Muscle of leg (tissue), 11 donors: ENCODE data around the gene TTN. TPM values are rescaled to one million over a fixed set of nuclear protein-coding genes. Genes with fewer than 3 reads are reported as not detected.

Experiments
- DNase-seq: peaks from one replicate; pipeline ENCODE4 v3.0.0; 2013
- H3K27ac ChIP-seq: one replicate; pipeline ENCODE4 v1.5.1; 2013; ENCODE audit warnings: mild to moderate bottlenecking, low read length, control low read depth
- H3K27me3 ChIP-seq: one replicate; pipeline ENCODE4 v1.6.1; 2013; ENCODE audit warnings: low read length; ENCODE audit not compliant: control insufficient read depth, insufficient read depth
- H3K36me3 ChIP-seq: one replicate; pipeline ENCODE4 v1.6.1; 2013; ENCODE audit warnings: low read length; ENCODE audit not compliant: control insufficient read depth, insufficient read depth
- H3K4me1 ChIP-seq: one replicate; pipeline ENCODE4 v1.6.1; 2013; ENCODE audit warnings: low read length; ENCODE audit not compliant: control insufficient read depth, insufficient read depth
- H3K4me3 ChIP-seq: one replicate; pipeline ENCODE4 v1.5.1; 2013; ENCODE audit warnings: low read length, control low read depth
- H3K9me3 ChIP-seq: replicated peaks from 2 replicates; pipeline ENCODE4 v1.6.1; 2013; ENCODE audit warnings: low read depth, low read length; ENCODE audit not compliant: control insufficient read depth
- WGBS: methylation state at CpG from one replicate; pipeline ENCODE4 v1.1.5; 2013; ENCODE audit warnings: missing lambda C conversion rate; ENCODE audit not compliant: insufficient coverage; 5-methylcytosine and 5-hydroxymethylcytosine counted together
- polyA plus RNA-seq, 8 donors: library from polyadenylated mRNA; unstranded; fragments of 120-200 nt; gene quantifications; one replicate each; pipeline versions ENCODE4 v1.2.1 to v1.2.3, GENCODE V29; 2013; ENCODE audit warnings: inconsistent platforms in 1 of 8, low replicate concordance in 1 of 8; ENCODE audit not compliant: insufficient read length in 8 of 8, insufficient read depth in 1 of 8
- total RNA-seq: library from RNA; stranded (reverse); fragments of 120-200 nt; gene quantifications from one replicate; pipeline ENCODE4 v1.2.4, GENCODE V29; 2013

TTN gene
- total and polyA plus RNA-seq, 9 donors, result 105 to 1,236 (median 194) TPM

GRCh38 chr2:178498137-178498536 lies 309.1 kb downstream of the TTN start:
- DNase-seq, result no peak
- Histone ChIP-seq H3K36me3 (peaks cover 35% of the 10 kb centered on the region), H3K4me3 (no peak overlapping the region), H3K9me3 (no peaks in the 10 kb centered on the region), H3K27ac (no peak overlapping the region), H3K4me1 (no peaks in the 10 kb centered on the region), H3K27me3 (no peaks in the 10 kb centered on the region)

DNA sequence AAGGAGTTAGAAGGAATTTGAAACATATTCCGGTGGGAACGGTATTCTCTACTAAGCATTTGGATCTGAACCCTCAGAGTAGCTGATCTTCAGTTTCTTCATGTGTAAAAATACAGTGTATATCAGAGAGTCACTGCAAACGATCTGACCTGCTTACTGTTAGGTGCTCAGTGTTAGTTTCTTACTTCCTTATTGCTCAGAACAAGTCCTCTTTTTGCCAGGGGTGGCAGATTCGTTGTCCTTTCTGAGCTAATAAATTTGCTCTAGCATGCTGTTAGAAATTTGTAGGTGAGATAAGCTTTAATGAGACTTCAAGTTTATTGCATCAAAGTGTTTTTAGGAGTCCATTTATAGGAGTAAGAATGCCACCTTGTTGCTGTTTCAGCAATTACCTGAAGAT lies 311.2 kb downstream of the TTN start:
- no peaks in the 10 kb centered on the region for H3K4me1 ChIP-seq
- H3K36me3 ChIP-seq, result peaks cover 42% of the 10 kb centered on the region
- H3K9me3 ChIP-seq, result no peaks in the 10 kb centered on the region
- WGBS, result 100% methylated on average over 1 of the region's 4 CpGs
- H3K27ac ChIP-seq, result no peak overlapping the region
- no peak for DNase-seq
- no peaks in the 10 kb centered on the region for H3K27me3 ChIP-seq
- H3K4me3 ChIP-seq, result no peak overlapping the region

DNA sequence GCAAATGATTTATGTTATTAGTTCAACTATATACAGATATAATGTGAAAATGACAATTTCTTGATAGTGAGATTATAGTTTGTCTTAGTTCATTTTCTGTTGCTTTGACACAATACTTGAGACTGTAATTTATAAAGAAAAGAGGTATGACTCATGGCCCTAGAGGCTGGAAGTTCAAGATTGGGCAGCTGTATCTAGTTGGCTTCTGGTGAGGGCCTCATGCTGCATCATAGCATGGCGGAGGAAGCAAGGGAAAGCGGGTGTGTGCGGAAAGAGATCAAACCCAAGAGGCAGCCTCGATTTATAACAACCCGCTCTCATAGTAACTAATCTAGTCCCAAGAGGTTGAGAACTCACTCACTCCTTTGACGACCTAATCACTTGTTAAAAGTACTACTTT lies 315.6 kb downstream of the TTN start:
- 96% methylated on average over 6 of the region's 6 CpGs for WGBS
- no peaks in the 10 kb centered on the region for H3K27me3 ChIP-seq
- DNase-seq, result no peak
- H3K36me3 ChIP-seq, result peaks cover 37% of the 10 kb centered on the region
- no peak overlapping the region for H3K27ac ChIP-seq
- no peaks in the 10 kb centered on the region for H3K4me1 ChIP-seq
- H3K9me3 ChIP-seq, result no peaks in the 10 kb centered on the region
- H3K4me3 ChIP-seq, result no peak overlapping the region

GRCh38 chr2:178485356-178485755 lies 321.9 kb downstream of the TTN start:
- no peak for DNase-seq
- no CpG with 5 or more reads among the region's 3 CpGs for WGBS
- no peaks in the 10 kb centered on the region for H3K9me3 ChIP-seq
- H3K4me3 ChIP-seq, result no peak overlapping the region
- H3K27me3 ChIP-seq, result no peaks in the 10 kb centered on the region
- peaks cover 12% of the 10 kb centered on the region for H3K36me3 ChIP-seq
- H3K27ac ChIP-seq, result no peak overlapping the region
- peaks cover 13% of the 10 kb centered on the region for H3K4me1 ChIP-seq

- 61% methylated on average over 4 of the region's 6 CpGs for WGBS
- Histone ChIP-seq H3K27ac (no peak overlapping the region), H3K4me1 (peaks cover 17% of the 10 kb centered on the region), H3K9me3 (no peaks in the 10 kb centered on the region), H3K27me3 (no peaks in the 10 kb centered on the region), H3K4me3 (no peak overlapping the region), H3K36me3 (peaks cover 10% of the 10 kb centered on the region)
- peak; percentile 16 for DNase-seq
Measured at GRCh38 chr2:178484245-178485041, 322.8 kb downstream of the TTN start.

- H3K27ac ChIP-seq, result no peak overlapping the region
- WGBS, result 100% methylated on average over 1 of the region's 4 CpGs
- no peaks in the 10 kb centered on the region for H3K27me3 ChIP-seq
- no peaks in the 10 kb centered on the region for H3K9me3 ChIP-seq
- DNase-seq, result no peak
- H3K36me3 ChIP-seq, result peaks cover 8% of the 10 kb centered on the region
- peaks cover 23% of the 10 kb centered on the region for H3K4me1 ChIP-seq
- H3K4me3 ChIP-seq, result no peak overlapping the region
Measured at GRCh38 chr2:178482437-178482836, 324.8 kb downstream of the TTN start.

DNA sequence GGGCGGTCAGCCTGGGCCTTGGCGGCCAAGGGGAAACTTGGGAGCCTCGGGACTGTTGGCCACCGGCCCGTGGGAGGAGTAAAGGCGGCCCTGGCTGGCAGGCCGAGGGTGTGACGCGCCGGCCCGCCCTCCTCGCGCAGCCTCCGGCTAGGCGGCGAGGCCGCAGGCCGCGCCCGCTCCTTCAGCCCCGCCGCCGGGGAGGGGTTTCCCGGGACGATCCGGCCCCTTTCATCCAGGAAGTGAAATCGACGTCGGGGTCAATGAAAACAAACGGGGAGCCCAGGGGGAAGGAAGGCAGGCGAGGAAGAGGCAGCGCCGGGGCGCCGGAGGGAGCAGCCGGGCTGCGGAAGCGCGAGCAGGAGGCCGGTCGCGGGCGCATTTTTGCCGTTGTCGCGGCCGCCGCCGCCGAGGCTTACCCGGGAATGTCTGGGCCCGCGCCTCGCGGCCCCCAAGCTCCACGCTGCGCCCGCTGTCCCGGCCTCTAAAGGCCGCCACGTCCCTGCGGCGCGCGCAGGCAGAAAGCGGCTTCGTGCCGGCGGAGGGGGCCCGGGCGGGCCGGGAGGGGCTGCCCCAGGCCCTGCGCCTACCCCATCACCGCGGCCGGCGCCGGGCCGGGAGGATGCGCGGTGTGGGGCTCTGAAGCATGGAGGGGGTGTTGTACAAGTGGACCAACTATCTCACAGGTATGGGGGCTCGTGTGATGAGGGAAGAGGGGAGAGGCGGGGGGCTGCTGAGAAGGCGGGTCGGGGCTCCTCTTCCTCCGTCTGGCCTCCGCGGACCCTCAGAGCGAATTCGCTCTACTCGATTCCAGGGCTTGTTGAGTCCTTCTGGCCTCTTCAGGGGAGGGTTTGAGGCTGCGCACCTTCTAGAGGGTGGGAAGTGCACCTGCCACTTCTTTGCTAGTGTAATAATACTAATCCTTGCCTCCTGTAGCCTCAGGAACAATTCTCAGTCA lies 326.7 kb downstream of the TTN start, which contains the start of gene PLEKHA3:
TSS of gene PLEKHA3 (plus strand) at position 231 of the 955 bp plus-strand sequence. CDS start at position 644, 413 bp downstream.
- Histone ChIP-seq H3K9me3 (no peaks in the 10 kb centered on the region), H3K4me3 (peak within 1 kb of the TSS; percentile 70), H3K27ac (peak within 1 kb of the TSS; percentile 99), H3K27me3 (no peaks in the 10 kb centered on the region), H3K4me1 (peaks cover 23% of the 10 kb centered on the region), H3K36me3 (no peaks in the 10 kb centered on the region)
- DNase-seq, result peak; percentile 98
- WGBS, result under 1% methylated on average over 64 of the region's 92 CpGs

DNA sequence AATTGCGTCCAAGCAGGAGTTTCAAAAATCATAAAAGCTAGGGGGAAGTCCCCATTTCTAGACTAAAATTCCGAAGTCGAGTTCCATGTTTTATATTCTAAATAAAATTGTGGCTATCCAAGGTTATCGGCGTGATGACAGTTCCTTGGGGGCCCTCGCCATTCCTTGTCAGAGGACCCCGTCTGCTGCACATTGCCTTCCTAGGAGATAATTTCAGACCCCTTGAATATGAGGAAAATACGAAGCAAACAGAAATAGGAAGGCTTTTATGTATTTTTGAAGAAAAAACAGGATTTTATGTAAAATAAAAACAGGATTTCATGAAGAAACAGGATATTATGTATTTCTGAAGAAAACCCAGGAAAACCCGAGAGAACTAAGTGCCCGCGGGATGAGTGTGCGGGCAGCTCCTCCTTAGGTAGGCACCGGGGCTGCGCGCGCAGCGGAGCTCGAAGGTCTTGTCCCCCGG lies 327.4 kb downstream of the TTN start:
- Histone ChIP-seq H3K4me3 (peak overlapping the region; percentile 70), H3K27ac (peak overlapping the region; percentile 99), H3K9me3 (no peaks in the 10 kb centered on the region), H3K27me3 (no peaks in the 10 kb centered on the region), H3K36me3 (no peaks in the 10 kb centered on the region), H3K4me1 (peaks cover 23% of the 10 kb centered on the region)
- DNase-seq, result peak; percentile 33
- WGBS, result 8% methylated on average over 16 of the region's 19 CpGs

- WGBS, result 61% methylated on average over 2 of the region's 4 CpGs
- no peak for DNase-seq
- Histone ChIP-seq H3K27ac (peak overlapping the region; percentile 99), H3K27me3 (no peaks in the 10 kb centered on the region), H3K36me3 (no peaks in the 10 kb centered on the region), H3K4me3 (peak overlapping the region; percentile 85), H3K9me3 (no peaks in the 10 kb centered on the region), H3K4me1 (peaks cover 26% of the 10 kb centered on the region)
Measured at GRCh38 chr2:178479275-178479616, 328.0 kb downstream of the TTN start.
